Panc1 (cell line): ENCODE results near the gene SCN9A. TPM values are rescaled to one million over a fixed set of nuclear protein-coding genes. Genes with fewer than 3 reads are reported as not detected.

Experiments used
- ATAC-seq: fragments of 200-7000 bp; cut with Tn5 transposase; 2 replicates; pipeline ENCODE4 v1.9.1; 2020; ENCODE audit warnings: mild to moderate bottlenecking, moderate library complexity
- BruUV-seq: library from RNA; stranded (reverse); fragments of 400-500 nt; replicated peaks from 2 replicates; lab custom pipeline; 2021; lab: Mats Ljungman, UMichigan
- CTCF ChIA-PET: fragments of 300-600 bp; sonication (Branson Sonifier 250); formaldehyde crosslinking; loops from one replicate; lab custom pipeline; 2022; ENCODE audit warnings: antibody characterized with exemption; lab: Charles Lee
- POLR2A ChIA-PET: fragments of 300-600 bp; sonication (Branson Sonifier 250); formaldehyde crosslinking; loops from one replicate; lab custom pipeline; 2022; ENCODE audit warnings: antibody characterized with exemption; lab: Charles Lee
- DNase-seq: peaks from one replicate; pipeline ENCODE4 v3.0.0-alpha.2; 2010; ENCODE audit warnings: low read depth, low spot score
- H3K27ac ChIP-seq: 2 replicates; pipeline ENCODE4 v1.5.1; 2011; ENCODE audit warnings: mild to moderate bottlenecking, low read length, inconsistent platforms
- H3K27me3 ChIP-seq: fragments of 200-500 bp; sonication (Bioruptor generic); 2 replicates; pipeline ENCODE4 v1.6.0; 2014; ENCODE audit warnings: low read length, inconsistent platforms; ENCODE audit not compliant: control insufficient read depth, insufficient read depth
- H3K36me3 ChIP-seq: fragments of 200-500 bp; sonication (Bioruptor generic); 2 replicates; pipeline ENCODE4 v1.5.1; 2014; ENCODE audit warnings: inconsistent platforms, mild to moderate bottlenecking, low read length, moderate library complexity; ENCODE audit not compliant: control insufficient read depth, insufficient read depth
- H3K4me1 ChIP-seq: 2 replicates; pipeline ENCODE4 v1.5.1; 2011; ENCODE audit warnings: inconsistent platforms, mild to moderate bottlenecking, low read length, moderate library complexity; ENCODE audit not compliant: control insufficient read depth, insufficient read depth
- H3K4me3 ChIP-seq, 2 experiments: 2 replicates each; pipeline ENCODE4 v1.5.1; 2011 to 2012; ENCODE audit warnings: low read depth in 2 of 2, low read length in 2 of 2, mild to moderate bottlenecking in 2 of 2, inconsistent platforms in 1 of 2, moderate library complexity in 1 of 2
- H3K9me3 ChIP-seq: fragments of 200-500 bp; sonication (Bioruptor generic); 2 replicates; pipeline ENCODE4 v1.5.1; 2014; ENCODE audit warnings: low read depth, mild to moderate bottlenecking, inconsistent platforms, low read length, moderate library complexity; ENCODE audit not compliant: control insufficient read depth, insufficient read depth
- POLR2AphosphoS5 ChIP-seq: IDR thresholded peaks from 2 replicates; pipeline ENCODE4 v1.6.1; 2012; ENCODE audit warnings: mild to moderate bottlenecking, low read depth, low read length, moderate library complexity
- SIN3A ChIP-seq: IDR thresholded peaks from 2 replicates; pipeline ENCODE4 v1.6.1; 2012; ENCODE audit warnings: low read depth, mild to moderate bottlenecking, low read length, moderate library complexity, borderline replicate concordance; ENCODE audit not compliant: insufficient read depth
- TCF7L2 ChIP-seq: IDR thresholded peaks from 2 replicates; pipeline ENCODE4 v1.6.1; 2011; ENCODE audit warnings: mild to moderate bottlenecking, low read depth, low read length, inconsistent platforms
- in situ Hi-C: cut with HindIII; loops from 2 replicates; pipeline ENCODE4 v1.10.0; 2016; ENCODE audit warnings: low sequenced_read_pairs, low pct_unique_long_range_greater_than_20kb
- intact Hi-C: fragments of 100-400 bp; cut with micrococcal nuclease; formaldehyde crosslinking; loops from one replicate; pipeline ENCODE4 v1.10.0; 2022; ENCODE audit not compliant: unreplicated experiment
- total RNA-seq: library from RNA; stranded (reverse); gene quantifications from one replicate; pipeline ENCODE4 v1.2.1, GENCODE V29; 2021; ENCODE audit not compliant: unreplicated experiment
- TF ChIP-seq, protein P1 (sequence below): fragments of 450-650 bp; IDR thresholded peaks from 2 replicates; pipeline ENCODE4 v1.5.1; 2017; ENCODE audit warnings: mild to moderate bottlenecking
- TF ChIP-seq, protein P2 (sequence below), 2 experiments: IDR thresholded peaks; 2 replicates each; pipeline ENCODE4 v1.6.1; 2011 to 2012; ENCODE audit warnings: low read depth in 2 of 2, control low read depth in 1 of 2, low read length in 1 of 2, mild to moderate bottlenecking in 1 of 2, moderate library complexity in 1 of 2; ENCODE audit not compliant: insufficient read depth in 1 of 2

The SCN9A gene
- total RNA-seq, 1 experiment from 2014 or later: 0.10 TPM

DNA sequence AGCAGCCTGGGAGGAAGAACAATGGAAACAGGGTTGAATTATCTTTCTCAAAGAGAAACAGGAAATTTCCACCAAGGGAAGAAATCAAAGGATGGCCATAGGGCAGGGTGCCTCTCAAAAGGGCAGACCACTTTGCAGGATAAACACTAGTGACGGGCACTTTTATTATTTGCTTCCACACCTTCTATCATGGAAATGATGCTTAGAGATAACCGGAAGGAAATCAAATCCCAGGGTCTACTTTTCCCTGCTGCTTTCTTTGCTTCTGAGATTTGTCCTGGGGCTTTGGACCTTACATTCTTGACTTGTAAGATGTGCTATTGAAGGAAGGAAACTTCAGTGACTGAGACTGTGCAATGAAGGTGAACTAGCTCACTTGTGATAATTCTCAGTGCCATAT lies 1.1 kb upstream of the SCN9A start:
- TF ChIP-seq, protein P1, sequence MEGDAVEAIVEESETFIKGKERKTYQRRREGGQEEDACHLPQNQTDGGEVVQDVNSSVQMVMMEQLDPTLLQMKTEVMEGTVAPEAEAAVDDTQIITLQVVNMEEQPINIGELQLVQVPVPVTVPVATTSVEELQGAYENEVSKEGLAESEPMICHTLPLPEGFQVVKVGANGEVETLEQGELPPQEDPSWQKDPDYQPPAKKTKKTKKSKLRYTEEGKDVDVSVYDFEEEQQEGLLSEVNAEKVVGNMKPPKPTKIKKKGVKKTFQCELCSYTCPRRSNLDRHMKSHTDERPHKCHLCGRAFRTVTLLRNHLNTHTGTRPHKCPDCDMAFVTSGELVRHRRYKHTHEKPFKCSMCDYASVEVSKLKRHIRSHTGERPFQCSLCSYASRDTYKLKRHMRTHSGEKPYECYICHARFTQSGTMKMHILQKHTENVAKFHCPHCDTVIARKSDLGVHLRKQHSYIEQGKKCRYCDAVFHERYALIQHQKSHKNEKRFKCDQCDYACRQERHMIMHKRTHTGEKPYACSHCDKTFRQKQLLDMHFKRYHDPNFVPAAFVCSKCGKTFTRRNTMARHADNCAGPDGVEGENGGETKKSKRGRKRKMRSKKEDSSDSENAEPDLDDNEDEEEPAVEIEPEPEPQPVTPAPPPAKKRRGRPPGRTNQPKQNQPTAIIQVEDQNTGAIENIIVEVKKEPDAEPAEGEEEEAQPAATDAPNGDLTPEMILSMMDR: no peak
- TF ChIP-seq, protein P2, sequence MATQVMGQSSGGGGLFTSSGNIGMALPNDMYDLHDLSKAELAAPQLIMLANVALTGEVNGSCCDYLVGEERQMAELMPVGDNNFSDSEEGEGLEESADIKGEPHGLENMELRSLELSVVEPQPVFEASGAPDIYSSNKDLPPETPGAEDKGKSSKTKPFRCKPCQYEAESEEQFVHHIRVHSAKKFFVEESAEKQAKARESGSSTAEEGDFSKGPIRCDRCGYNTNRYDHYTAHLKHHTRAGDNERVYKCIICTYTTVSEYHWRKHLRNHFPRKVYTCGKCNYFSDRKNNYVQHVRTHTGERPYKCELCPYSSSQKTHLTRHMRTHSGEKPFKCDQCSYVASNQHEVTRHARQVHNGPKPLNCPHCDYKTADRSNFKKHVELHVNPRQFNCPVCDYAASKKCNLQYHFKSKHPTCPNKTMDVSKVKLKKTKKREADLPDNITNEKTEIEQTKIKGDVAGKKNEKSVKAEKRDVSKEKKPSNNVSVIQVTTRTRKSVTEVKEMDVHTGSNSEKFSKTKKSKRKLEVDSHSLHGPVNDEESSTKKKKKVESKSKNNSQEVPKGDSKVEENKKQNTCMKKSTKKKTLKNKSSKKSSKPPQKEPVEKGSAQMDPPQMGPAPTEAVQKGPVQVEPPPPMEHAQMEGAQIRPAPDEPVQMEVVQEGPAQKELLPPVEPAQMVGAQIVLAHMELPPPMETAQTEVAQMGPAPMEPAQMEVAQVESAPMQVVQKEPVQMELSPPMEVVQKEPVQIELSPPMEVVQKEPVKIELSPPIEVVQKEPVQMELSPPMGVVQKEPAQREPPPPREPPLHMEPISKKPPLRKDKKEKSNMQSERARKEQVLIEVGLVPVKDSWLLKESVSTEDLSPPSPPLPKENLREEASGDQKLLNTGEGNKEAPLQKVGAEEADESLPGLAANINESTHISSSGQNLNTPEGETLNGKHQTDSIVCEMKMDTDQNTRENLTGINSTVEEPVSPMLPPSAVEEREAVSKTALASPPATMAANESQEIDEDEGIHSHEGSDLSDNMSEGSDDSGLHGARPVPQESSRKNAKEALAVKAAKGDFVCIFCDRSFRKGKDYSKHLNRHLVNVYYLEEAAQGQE (IDR thresholded peaks at IDR 0.05; ENCODE audit: insufficient read depth in 1 of 2, low read depth in 2 of 2, low read length in 1 of 2): no peak
- TF ChIP-seq TCF7L2: no peak
- TF ChIP-seq SIN3A: no peak
- no peak for DNase-seq
- Histone ChIP-seq H3K4me1 (no peaks in the 10 kb centered on the region; the same call in 1 of the 2 replicates), H3K27me3 (peaks cover 8% of the 10 kb centered on the region), H3K4me3 (peak overlapping the region in 1 of 2 experiments; percentile 48; a peak in 1 of 4 replicates), H3K27ac (no peak overlapping the region), H3K36me3 (no peaks in the 10 kb centered on the region), H3K9me3 (no peaks in the 10 kb centered on the region)
- no TSS peak for BruUV-seq
- POLR2A ChIA-PET: no interaction called here
- no peak for ATAC-seq
- CTCF ChIA-PET: no interaction called here
- intact Hi-C loops: no loop called here
- in situ Hi-C loops: no loop called here

DNA sequence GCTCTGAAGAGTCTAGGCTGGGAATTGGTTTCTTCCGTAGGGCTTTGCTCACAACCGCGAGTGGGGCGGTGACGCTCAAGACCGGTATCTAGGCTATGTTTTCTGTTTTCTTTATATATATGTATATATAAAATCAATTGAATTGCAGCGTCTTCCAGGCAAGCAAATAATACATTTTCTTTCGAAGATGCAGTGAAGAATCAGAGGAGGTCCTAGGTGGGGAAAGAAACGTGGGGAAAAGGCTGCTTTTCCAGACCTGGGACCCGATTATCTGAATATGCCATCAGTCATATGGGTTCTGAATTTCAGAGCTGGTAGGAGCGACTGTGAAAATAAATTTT lies 714 bp upstream of the SCN9A start:
- Histone ChIP-seq H3K36me3 (no peaks in the 10 kb centered on the region), H3K9me3 (no peaks in the 10 kb centered on the region), H3K27ac (no peak overlapping the region), H3K27me3 (peaks cover 8% of the 10 kb centered on the region), H3K4me1 (no peaks in the 10 kb centered on the region; the same call in 1 of the 2 replicates), H3K4me3 (peak overlapping the region; percentile 48 to 59)
- ATAC-seq: no peak
- in situ Hi-C loops: no loop called here
- DNase-seq: no peak
- BruUV-seq: no TSS peak
- intact Hi-C loops: no loop called here
- TF ChIP-seq, protein P1: no peak
- TF ChIP-seq TCF7L2: no peak
- no peak for TF ChIP-seq POLR2AphosphoS5
- TF ChIP-seq SIN3A: no peak
- TF ChIP-seq, protein P2 (IDR thresholded peaks at IDR 0.05; ENCODE audit: insufficient read depth in 1 of 2, low read depth in 2 of 2, low read length in 1 of 2): no peak
- ChIA-PET CTCF (no interaction called here), POLR2A (no interaction called here)
